B cell (primary cell): Measurements from ENCODE around the gene MVB12B. TPM values are rescaled to one million over a fixed set of nuclear protein-coding genes. Genes with fewer than 3 reads are reported as not detected.
A peak's percentile ranks its signal among the peaks of the same experiment; 100 is the strongest.

Experiments used
- ATAC-seq: fragments of 200-7000 bp; cut with Tn5 transposase; one replicate; pipeline ENCODE4 v1.10.0; 2021; ENCODE audit warnings: low read depth, mild to moderate bottlenecking, moderate number of reproducible peaks, moderate library complexity
- CTCF ChIA-PET: fragments of 350-600 bp; sonication (Branson Sonifier 250); formaldehyde crosslinking; loops from one replicate; lab custom pipeline; 2021; ENCODE audit warnings: antibody characterized with exemption, inconsistent platforms; lab: Charles Lee
- POLR2A ChIA-PET: fragments of 350-600 bp; sonication (Branson Sonifier 250); formaldehyde crosslinking; loops from one replicate; lab custom pipeline; 2021; ENCODE audit warnings: antibody characterized with exemption; lab: Charles Lee
- DNase-seq: peaks from one replicate; pipeline ENCODE4 v3.0.0; 2013
- H2AFZ ChIP-seq: 2 replicates; pipeline ENCODE4 v1.6.1; 2012; ENCODE audit warnings: mild to moderate bottlenecking, low read depth, low read length; ENCODE audit not compliant: insufficient read depth, poor library complexity, severe bottlenecking
- H3K27ac ChIP-seq, 2 donors: 1 replicate in 1 of 2; 2 replicates in 1 of 2; pipeline ENCODE4 v1.5.1; 2012 to 2013; ENCODE audit warnings: low read length in 2 of 2, mild to moderate bottlenecking in 2 of 2, moderate library complexity in 1 of 2
- H3K27me3 ChIP-seq, 4 experiments: fragments of 200-600 bp in 1 of 4; sonication (generic) in 1 of 4; replicated peaks in 1 of 4; 1 replicate in 2 of 4; 2 replicates in 2 of 4; pipeline versions ENCODE4 v1.6.1 to v1.7.0; 2013 to 2016; ENCODE audit warnings: low read length in 3 of 4, mild to moderate bottlenecking in 2 of 4, mixed read lengths in 1 of 4, moderate library complexity in 1 of 4; ENCODE audit not compliant: insufficient read depth in 4 of 4, control insufficient read depth in 3 of 4; ENCODE audit errors: control extremely low read depth in 1 of 4
- H3K36me3 ChIP-seq, 2 experiments: replicated peaks in 1 of 2; 1 replicate in 1 of 2; 2 replicates in 1 of 2; pipeline versions ENCODE4 v1.6.1 to v1.7.1; 2013; ENCODE audit warnings: low read length in 1 of 2; ENCODE audit not compliant: insufficient read depth in 2 of 2, control insufficient read depth in 1 of 2; ENCODE audit errors: control extremely low read depth in 1 of 2, extremely low read depth in 1 of 2
- H3K4me1 ChIP-seq, 2 donors: fragments of 200-600 bp in 1 of 2; sonication (generic) in 1 of 2; 1 replicate in 1 of 2; 2 replicates in 1 of 2; pipeline versions ENCODE4 v1.5.1 to v1.6.1; 2013 to 2017; ENCODE audit warnings: low read length in 2 of 2; ENCODE audit not compliant: control insufficient read depth in 2 of 2, insufficient read depth in 2 of 2
- H3K4me2 ChIP-seq: replicated peaks from 2 replicates; pipeline ENCODE3; 2012; ENCODE audit warnings: mild to moderate bottlenecking, low read depth, low read length; ENCODE audit not compliant: poor library complexity, severe bottlenecking
- H3K4me3 ChIP-seq, 5 experiments: fragments of 200-600 bp in 1 of 5; sonication (generic) in 1 of 5; 1 replicate in 3 of 5; 2 replicates in 2 of 5; pipeline versions ENCODE4 v1.5.1 to v1.7.0; 2011 to 2016; ENCODE audit warnings: low read length in 4 of 5, mild to moderate bottlenecking in 4 of 5, low read depth in 2 of 5, control low read depth in 1 of 5, moderate library complexity in 1 of 5; ENCODE audit not compliant: insufficient read depth in 1 of 5; ENCODE audit errors: control extremely low read depth in 1 of 5, extremely low read depth in 1 of 5
- H3K79me2 ChIP-seq: fragments of 200-600 bp; sonication (generic); one replicate; pipeline ENCODE4 v1.6.0; 2016; ENCODE audit warnings: low read length; ENCODE audit not compliant: control insufficient read depth, insufficient read depth
- H3K9ac ChIP-seq: fragments of 200-600 bp; sonication (generic); 2 replicates; pipeline ENCODE4 v1.6.1; 2017; ENCODE audit warnings: mild to moderate bottlenecking, low read length, moderate library complexity
- H3K9me3 ChIP-seq, 3 donors: one replicate each; pipeline versions ENCODE4 v1.6.1 to v1.7.1; 2013; ENCODE audit warnings: low read length in 2 of 3; ENCODE audit not compliant: control insufficient read depth in 2 of 3, insufficient read depth in 1 of 3; ENCODE audit errors: control extremely low read depth in 1 of 3
- H4K20me1 ChIP-seq: 2 replicates; pipeline ENCODE4 v1.6.0; 2012; ENCODE audit warnings: mild to moderate bottlenecking, low read length; ENCODE audit not compliant: insufficient read depth, control insufficient read depth, poor library complexity, severe bottlenecking
- H3K27ac Mint-ChIP-seq: one replicate; pipeline ENCODE4 v1.8.0; 2021; ENCODE audit warnings: mixed read lengths
- H3K27me3 Mint-ChIP-seq: one replicate; pipeline ENCODE4 v1.8.0; 2021; ENCODE audit warnings: mixed read lengths
- H3K4me1 Mint-ChIP-seq: one replicate; pipeline ENCODE4 v1.8.0; 2021; ENCODE audit warnings: mixed read lengths
- H3K4me3 Mint-ChIP-seq: one replicate; pipeline ENCODE4 v1.8.0; 2021; ENCODE audit warnings: mixed read lengths
- H3K9me3 Mint-ChIP-seq: one replicate; pipeline ENCODE4 v1.8.0; 2022; ENCODE audit warnings: mixed read lengths; ENCODE audit not compliant: insufficient read depth
- CTCF ChIP-seq: fragments of 200-600 bp; IDR thresholded peaks from one replicate; pipeline ENCODE4 v1.8.0; 2022; ENCODE audit warnings: antibody characterized with exemption, mild to moderate bottlenecking
- EZH2 ChIP-seq: IDR thresholded peaks from 2 replicates; pipeline ENCODE4 v1.6.1; 2012; ENCODE audit warnings: borderline replicate concordance, low read depth, mild to moderate bottlenecking, moderate library complexity, low read length; ENCODE audit not compliant: insufficient read depth, poor library complexity, severe bottlenecking
- WGBS: methylation state at CpG from one replicate; pipeline ENCODE4 v1.1.5; 2013; ENCODE audit warnings: missing lambda C conversion rate; ENCODE audit not compliant: insufficient coverage; 5-methylcytosine and 5-hydroxymethylcytosine counted together
- intact Hi-C: fragments of 100-400 bp; cut with micrococcal nuclease; formaldehyde crosslinking; loops from one replicate; pipeline ENCODE4 v1.10.0; 2022
- polyA plus RNA-seq: library from polyadenylated mRNA; depleted of rRNA; stranded (reverse); fragments of >200 nt; gene quantifications from 2 replicates; pipeline ENCODE4 v1.2.3, GENCODE V29; 2012
- total RNA-seq, 2 donors: library from RNA; stranded (reverse); fragments of 120-200 nt in 1 of 2; gene quantifications; 1 replicate in 1 of 2; 2 replicates in 1 of 2; pipeline versions ENCODE4 v1.2.3 to v1.2.4, GENCODE V29; 2013 to 2022

Gene MVB12B
- total and polyA plus RNA-seq, 2 donors (not counting 1 experiment from before 2014, with no cell fraction given) = 1.2 to 9.8 TPM

GRCh38 chr9:126513159-126514036, 186.8 kb downstream of the MVB12B start:
- peaks cover 2 to 45% (median 19%) of the 10 kb centered on the region in 4 experiments for H3K27me3 ChIP-seq
- peak overlapping the region; percentile 61 for H2AFZ ChIP-seq
- ChIA-PET CTCF (interaction anchor here (1.0 to 16.6 kb wide), 6 partner anchors 11 to 43 kb away, joined by 3 to 167 read pairs (median 6); no protein-coding TSS in a partner anchor), POLR2A (interaction anchor here (0.6 to 0.7 kb wide), 2 partner anchors 41 to 1191 kb away, joined by 5 read pairs; no protein-coding TSS in a partner anchor)
- peaks cover 43% of the 10 kb centered on the region for H3K27me3 Mint-ChIP-seq
- peak overlapping the region; percentile 24 for H3K9ac ChIP-seq
- H4K20me1 ChIP-seq = no peaks in the 10 kb centered on the region
- peaks cover 26% of the 10 kb centered on the region for H3K4me1 Mint-ChIP-seq
- WGBS = 49% methylated on average over 11 of the region's 13 CpGs
- H3K36me3 ChIP-seq = no peaks in the 10 kb centered on the region
- peaks cover 24 to 27% of the 10 kb centered on the region in 2 donors for H3K4me1 ChIP-seq
- no peak overlapping the region for H3K27ac ChIP-seq
- H3K4me3 ChIP-seq = peak overlapping the region in 3 of 5 experiments; percentile 17 to 32 (median 29)
- H3K9me3 ChIP-seq = peaks cover 0 to 5% (median 0%) of the 10 kb centered on the region in 3 donors
- peak overlapping the region; percentile 73 for H3K4me2 ChIP-seq
- DNase-seq = no peak
- H3K9me3 Mint-ChIP-seq = no peaks in the 10 kb centered on the region
- intact Hi-C loops = loop anchor here (2.0 kb wide), 1 partner anchor 13 kb away; no protein-coding TSS in a partner anchor
- no peaks in the 10 kb centered on the region for H3K79me2 ChIP-seq
- ATAC-seq = no peak
- TF ChIP-seq CTCF (no peak), EZH2 (no peak)
- peak overlapping the region; percentile 50 for H3K4me3 Mint-ChIP-seq
- H3K27ac Mint-ChIP-seq = peak overlapping the region; percentile 32
